Thoracic aorta (tissue), 2 donors: ENCODE measurements around the gene CTIF. TPM values are rescaled to one million over a fixed set of nuclear protein-coding genes. Genes with fewer than 3 reads are reported as not detected.

ENCODE experiments used
- ATAC-seq: fragments of 150-250 bp; one replicate; pipeline ENCODE4 v1.8.0; 2017; ENCODE audit warnings: low read depth; ENCODE audit not compliant: insufficient number of reproducible peaks, low FRiP score
- DNase-seq: peaks from one replicate; pipeline ENCODE4 v3.0.0-alpha.2; 2020; ENCODE audit warnings: low spot score
- H3K27ac ChIP-seq, 2 donors: fragments of 200-600 bp; sonication (generic); 1 replicate in 1 of 2; 2 replicates in 1 of 2; pipeline ENCODE4 v1.5.1; 2016; ENCODE audit warnings: mild to moderate bottlenecking in 2 of 2, moderate library complexity in 2 of 2
- H3K27me3 ChIP-seq: fragments of 200-600 bp; sonication (generic); replicated peaks from 2 replicates; pipeline ENCODE4 v1.6.0; 2016; ENCODE audit warnings: mild to moderate bottlenecking; ENCODE audit not compliant: insufficient read depth
- H3K36me3 ChIP-seq: fragments of 200-600 bp; sonication (generic); one replicate; pipeline ENCODE4 v1.5.1; 2016
- H3K4me1 ChIP-seq, 2 donors: fragments of 200-600 bp; sonication (generic); 1 replicate in 1 of 2; 2 replicates in 1 of 2; pipeline versions ENCODE4 v1.5.1 to v1.6.0; 2016; ENCODE audit warnings: low read depth in 2 of 2, mild to moderate bottlenecking in 1 of 2; ENCODE audit not compliant: control insufficient read depth in 1 of 2
- H3K4me3 ChIP-seq: fragments of 200-600 bp; sonication (generic); 2 replicates; pipeline ENCODE4 v1.5.1; 2016; ENCODE audit warnings: mild to moderate bottlenecking
- H3K9me3 ChIP-seq: fragments of 200-600 bp; sonication (generic); 2 replicates; pipeline ENCODE4 v1.5.1; 2016
- CTCF ChIP-seq: fragments of 200-600 bp; sonication (generic); IDR thresholded peaks from one replicate; pipeline ENCODE4 v1.5.1; 2019; ENCODE audit warnings: antibody characterized with exemption
- total RNA-seq, 2 donors: library from RNA; depleted of rRNA; stranded (reverse); fragments of >200 nt; gene quantifications; one replicate each; pipeline versions ENCODE4 v1.1.0 to v1.2.3, GENCODE V29; 2016

The CTIF gene
- total RNA-seq, 2 donors from 2014 or later, result 63.3 to 125 TPM

- TF ChIP-seq CTCF, result no peak
- Histone ChIP-seq H3K9me3 (no peaks in the 10 kb centered on the region), H3K4me3 (no peak overlapping the region), H3K36me3 (no peaks in the 10 kb centered on the region), H3K4me1 (peaks cover 5 to 21% of the 10 kb centered on the region in 2 donors), H3K27me3 (no peaks in the 10 kb centered on the region), H3K27ac (no peak overlapping the region)
- DNase-seq (no peak), ATAC-seq (no peak)
Measured at GRCh38 chr18:48658721-48659120, 119.9 kb downstream of the CTIF start.

- TF ChIP-seq CTCF, result no peak
- H3K27ac ChIP-seq, result no peak overlapping the region
Measured at GRCh38 chr18:48659188-48660009, 120.6 kb downstream of the CTIF start.

GRCh38 chr18:48660346-48661228 is 121.8 kb downstream of the CTIF start:
- no peak overlapping the region for H3K4me3 ChIP-seq
- no peaks in the 10 kb centered on the region for H3K27me3 ChIP-seq
- peaks cover 5 to 30% of the 10 kb centered on the region in 2 donors for H3K4me1 ChIP-seq
- H3K9me3 ChIP-seq, result no peaks in the 10 kb centered on the region
- H3K27ac ChIP-seq, result no peak overlapping the region
- H3K36me3 ChIP-seq, result no peaks in the 10 kb centered on the region
- no peak for DNase-seq
- no peak for ATAC-seq
- no peak for TF ChIP-seq CTCF

More at GRCh38 chr18:48659188-48660009, 120.6 kb downstream of the CTIF start:
- Histone ChIP-seq H3K27me3 (no peaks in the 10 kb centered on the region), H3K36me3 (no peaks in the 10 kb centered on the region), H3K9me3 (no peaks in the 10 kb centered on the region), H3K4me1 (peaks cover 5 to 27% of the 10 kb centered on the region in 2 donors), H3K4me3 (no peak overlapping the region)
- DNase-seq (no peak), ATAC-seq (no peak)

- no peak for ATAC-seq
- DNase-seq, result no peak
- no peak for TF ChIP-seq CTCF
- Histone ChIP-seq H3K4me3 (no peak overlapping the region), H3K4me1 (peaks cover 5 to 30% of the 10 kb centered on the region in 2 donors), H3K36me3 (no peaks in the 10 kb centered on the region), H3K27me3 (no peaks in the 10 kb centered on the region), H3K27ac (no peak overlapping the region), H3K9me3 (no peaks in the 10 kb centered on the region)
Measured at GRCh38 chr18:48661421-48661820, 122.6 kb downstream of the CTIF start.
